GM21447 (cell line): ENCODE measurements around the gene APC2.

Experiments used
- ATAC-seq: cut with Tn5 transposase; IDR thresholded peaks from one replicate; pipeline ENCODE4 v1.9.1; 2021; ENCODE audit not compliant: unreplicated experiment

APC2 gene, protein sequence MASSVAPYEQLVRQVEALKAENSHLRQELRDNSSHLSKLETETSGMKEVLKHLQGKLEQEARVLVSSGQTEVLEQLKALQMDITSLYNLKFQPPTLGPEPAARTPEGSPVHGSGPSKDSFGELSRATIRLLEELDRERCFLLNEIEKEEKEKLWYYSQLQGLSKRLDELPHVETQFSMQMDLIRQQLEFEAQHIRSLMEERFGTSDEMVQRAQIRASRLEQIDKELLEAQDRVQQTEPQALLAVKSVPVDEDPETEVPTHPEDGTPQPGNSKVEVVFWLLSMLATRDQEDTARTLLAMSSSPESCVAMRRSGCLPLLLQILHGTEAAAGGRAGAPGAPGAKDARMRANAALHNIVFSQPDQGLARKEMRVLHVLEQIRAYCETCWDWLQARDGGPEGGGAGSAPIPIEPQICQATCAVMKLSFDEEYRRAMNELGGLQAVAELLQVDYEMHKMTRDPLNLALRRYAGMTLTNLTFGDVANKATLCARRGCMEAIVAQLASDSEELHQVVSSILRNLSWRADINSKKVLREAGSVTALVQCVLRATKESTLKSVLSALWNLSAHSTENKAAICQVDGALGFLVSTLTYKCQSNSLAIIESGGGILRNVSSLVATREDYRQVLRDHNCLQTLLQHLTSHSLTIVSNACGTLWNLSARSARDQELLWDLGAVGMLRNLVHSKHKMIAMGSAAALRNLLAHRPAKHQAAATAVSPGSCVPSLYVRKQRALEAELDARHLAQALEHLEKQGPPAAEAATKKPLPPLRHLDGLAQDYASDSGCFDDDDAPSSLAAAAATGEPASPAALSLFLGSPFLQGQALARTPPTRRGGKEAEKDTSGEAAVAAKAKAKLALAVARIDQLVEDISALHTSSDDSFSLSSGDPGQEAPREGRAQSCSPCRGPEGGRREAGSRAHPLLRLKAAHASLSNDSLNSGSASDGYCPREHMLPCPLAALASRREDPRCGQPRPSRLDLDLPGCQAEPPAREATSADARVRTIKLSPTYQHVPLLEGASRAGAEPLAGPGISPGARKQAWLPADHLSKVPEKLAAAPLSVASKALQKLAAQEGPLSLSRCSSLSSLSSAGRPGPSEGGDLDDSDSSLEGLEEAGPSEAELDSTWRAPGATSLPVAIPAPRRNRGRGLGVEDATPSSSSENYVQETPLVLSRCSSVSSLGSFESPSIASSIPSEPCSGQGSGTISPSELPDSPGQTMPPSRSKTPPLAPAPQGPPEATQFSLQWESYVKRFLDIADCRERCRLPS (N-terminal part only)

DNA sequence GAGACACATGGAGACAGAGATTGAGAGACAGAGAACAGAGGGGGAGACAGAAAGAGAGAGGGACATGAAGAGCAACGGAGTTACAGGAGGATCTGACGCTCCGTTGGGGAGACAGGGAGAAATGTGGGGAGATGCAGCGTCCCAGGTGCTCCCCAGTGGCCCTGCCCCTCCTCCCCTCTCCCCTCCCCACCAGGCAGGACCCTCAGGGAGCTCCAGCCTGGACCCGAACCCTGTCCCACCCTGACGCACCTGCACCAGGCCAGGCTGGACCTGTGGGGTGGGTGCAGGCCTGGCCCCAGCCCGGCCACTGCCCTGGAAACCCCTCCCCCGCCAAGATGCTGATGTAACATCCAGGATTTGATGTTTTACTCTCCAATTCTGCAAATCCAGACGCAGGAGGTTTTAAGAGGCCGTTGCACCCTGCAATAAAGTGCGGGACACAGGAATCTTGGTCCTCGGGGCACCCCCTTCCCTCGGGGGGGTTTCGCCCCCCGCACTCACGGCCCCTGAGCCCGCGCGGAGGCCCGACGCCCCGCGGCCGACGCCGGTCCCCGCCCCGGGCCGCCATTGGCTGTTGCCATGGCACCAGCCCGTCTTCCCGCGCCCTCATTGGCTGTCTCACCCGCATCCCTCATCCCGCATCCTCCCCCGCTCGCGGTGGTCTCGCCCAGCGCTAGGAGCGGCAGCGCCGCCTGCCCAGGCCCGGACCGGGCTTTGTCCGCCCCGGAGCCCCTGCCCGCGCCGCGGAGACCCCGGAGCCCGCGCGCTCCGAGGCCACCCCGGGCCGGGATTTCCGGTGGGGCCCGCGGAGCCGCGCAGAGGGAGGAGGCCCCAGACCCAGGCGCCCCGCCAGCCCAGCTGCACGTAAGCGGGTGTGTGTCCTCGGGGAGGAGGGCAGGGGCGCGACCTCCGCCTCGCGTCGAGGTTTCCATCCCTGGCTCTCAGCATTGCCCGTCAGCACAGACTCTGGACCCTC, at the start of gene APC2:
Gene APC2 (plus strand): TSS at position 655 of the 976 bp plus-strand sequence. CDS start 2,881 bp downstream, outside the sequence.
- no peak for ATAC-seq

DNA sequence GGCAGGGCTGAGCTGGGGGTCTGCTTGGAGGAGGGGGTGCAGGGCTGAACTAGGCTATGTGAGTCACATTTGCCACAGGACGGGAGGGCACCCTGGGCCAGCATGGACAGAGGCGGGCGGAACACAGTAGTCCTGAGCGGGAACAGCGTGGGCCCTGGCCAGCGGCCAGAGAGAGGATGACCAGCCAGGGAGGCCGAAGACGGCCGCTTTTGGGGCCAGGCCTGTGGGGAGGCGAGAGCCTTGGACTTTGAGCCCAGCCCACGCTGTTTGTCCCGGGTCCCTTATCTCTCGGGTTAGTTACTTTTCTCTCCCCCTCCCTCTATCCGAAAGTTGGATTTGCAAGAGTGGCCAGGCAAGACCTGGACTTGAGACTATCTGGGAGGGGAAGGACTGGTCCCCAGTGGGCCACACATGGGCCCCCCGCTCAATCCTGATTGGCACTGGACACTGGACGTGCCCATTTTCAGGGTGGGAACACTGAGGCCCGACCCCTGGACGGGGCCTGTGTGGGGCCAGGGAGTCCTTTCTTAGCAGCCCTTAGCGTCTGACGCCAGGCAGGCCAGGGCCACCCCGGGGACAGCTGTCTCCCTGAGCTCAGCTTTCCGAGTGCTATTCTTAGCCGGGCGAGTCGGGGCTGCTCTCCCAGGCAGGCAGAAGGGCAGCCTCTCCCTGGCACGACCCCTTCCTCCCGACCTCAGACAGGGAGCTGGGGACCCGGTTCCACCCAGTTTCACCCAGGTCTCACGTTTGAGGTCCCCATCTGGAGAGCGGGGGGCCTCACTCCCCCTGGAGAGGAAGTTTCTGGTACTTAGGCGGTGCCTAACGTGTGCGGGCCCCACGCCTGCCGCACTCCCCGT, 49.4 kb upstream of the APC2 start:
- no peak for ATAC-seq

DNA sequence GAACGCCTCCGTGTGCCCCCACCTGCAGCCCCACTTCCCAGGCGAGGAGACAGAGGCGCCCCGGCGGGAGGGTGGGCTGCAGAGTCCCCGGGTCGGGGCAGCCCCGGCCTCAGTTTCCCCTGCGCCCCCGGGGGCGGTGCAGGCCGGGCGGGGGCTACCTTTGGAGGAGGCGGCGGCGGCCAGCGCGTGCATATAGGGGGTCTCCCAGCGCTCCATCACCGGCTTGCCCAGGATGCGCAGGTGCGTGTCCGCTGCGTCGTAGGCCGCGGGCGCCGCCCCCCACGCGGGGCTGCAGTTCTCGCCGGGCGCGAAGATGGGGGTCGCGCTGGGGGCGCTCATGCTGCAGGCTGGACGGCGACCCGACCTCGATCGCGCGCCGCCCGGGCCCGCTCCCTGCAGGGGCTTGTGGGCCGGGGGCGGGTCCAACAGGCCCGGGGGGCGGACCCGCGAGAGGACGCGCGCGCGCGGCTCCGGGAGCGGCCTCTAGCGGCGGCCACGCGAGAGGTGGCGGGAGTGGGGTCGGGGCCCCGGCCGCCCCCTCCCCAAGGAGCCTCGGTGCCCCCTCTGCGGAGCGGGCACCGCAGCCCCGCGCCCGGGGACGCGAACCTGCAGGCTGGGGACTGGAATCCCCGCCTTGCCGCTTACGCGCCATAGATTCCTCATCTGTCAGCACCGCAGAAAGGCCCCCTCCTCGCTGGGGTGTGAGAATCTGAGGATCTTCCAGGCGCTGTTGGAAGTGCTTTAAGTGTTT, 48.6 kb upstream of the APC2 start, which contains the start of gene GAMT:
Gene GAMT (minus strand): TSS at position 405 of the 751 bp plus-strand sequence. CDS start 66 bp downstream, at position 339.
- ATAC-seq: no peak

DNA sequence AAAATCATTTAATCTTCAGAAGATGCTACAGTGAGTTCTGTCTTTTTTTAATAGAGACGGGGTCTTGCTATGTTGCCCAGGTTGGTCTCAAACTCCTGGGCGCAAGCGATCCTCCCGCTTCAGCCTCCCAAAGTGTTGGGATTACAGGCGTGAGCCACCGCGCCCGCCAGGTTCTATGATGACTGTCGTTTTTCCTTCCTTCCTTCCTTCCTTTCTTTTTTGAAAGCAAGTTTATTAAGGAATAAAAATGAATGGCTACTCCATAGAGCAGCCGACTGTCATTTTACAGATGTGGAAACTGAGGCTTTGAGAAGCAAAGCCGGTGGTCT, 48.1 kb upstream of the APC2 start:
- ATAC-seq: no peak

DNA sequence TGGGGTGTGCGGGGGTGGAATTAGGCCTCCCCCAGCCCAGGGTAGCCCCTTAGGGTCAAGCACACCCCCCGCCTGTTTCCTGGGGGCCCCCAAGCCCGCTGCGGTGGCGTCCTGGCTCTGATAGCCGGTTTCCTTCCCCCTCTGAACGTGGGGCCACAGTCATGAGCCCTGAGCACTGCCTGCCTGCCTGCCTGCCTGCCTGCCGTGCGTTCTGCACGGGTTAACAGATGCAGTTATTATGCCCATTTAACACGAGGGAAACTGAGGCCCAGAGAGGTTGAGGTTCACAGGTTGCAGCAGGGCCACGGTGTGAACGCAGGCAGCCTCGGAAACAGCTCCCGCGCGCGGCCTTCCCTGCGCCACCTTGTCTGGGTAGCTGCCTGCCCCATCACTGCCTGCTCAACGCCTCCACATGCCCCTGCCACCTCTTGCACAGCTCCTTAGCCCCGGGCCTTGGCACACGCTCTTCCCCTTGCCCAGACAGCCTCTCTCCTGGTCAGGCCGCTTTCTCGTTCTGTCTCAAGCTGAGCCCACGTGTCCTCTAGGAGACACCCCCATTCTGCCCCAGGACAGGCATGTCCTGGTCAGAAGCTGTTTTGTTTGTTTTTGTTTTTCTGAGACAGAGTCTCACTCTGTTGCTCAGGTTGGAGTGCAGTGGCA, 47.4 kb upstream of the APC2 start:
- no peak for ATAC-seq

DNA sequence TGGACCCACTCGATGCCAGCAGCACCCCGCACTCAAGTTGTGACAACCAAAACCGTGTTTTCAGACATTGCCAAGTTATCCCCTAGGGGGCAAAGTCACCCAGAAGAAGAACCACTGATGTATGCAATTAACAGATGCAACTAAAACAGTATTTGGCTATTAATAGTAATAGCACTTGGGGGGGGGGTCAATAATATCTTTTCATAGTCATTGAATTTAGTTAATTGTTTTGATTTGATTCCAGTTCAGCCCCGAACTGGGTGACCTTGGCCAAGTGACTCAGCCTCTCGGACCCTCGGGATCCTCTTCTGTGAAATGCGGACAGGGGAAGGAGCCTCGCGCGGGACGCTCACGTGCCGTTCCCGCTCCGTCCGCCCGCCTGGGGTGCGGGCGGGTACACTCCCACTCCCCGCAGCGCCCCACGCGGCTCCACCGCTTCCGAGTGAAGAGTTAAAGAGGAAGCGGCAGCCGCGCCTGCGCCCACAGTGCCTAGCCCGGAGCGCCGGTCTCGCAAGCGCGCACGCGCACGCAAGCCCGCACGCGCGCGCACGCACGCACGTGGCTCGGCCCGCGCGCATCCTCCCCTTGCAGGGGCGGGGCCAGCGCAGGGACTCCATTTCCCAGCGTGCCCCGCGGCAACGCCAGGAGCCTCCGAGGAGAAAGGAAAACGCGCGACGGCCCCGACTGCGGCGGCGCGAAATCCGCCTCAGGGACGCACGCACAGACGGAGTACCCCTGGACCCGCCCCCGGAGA, 43.0 kb upstream of the APC2 start:
- peak; percentile 67 for ATAC-seq

DNA sequence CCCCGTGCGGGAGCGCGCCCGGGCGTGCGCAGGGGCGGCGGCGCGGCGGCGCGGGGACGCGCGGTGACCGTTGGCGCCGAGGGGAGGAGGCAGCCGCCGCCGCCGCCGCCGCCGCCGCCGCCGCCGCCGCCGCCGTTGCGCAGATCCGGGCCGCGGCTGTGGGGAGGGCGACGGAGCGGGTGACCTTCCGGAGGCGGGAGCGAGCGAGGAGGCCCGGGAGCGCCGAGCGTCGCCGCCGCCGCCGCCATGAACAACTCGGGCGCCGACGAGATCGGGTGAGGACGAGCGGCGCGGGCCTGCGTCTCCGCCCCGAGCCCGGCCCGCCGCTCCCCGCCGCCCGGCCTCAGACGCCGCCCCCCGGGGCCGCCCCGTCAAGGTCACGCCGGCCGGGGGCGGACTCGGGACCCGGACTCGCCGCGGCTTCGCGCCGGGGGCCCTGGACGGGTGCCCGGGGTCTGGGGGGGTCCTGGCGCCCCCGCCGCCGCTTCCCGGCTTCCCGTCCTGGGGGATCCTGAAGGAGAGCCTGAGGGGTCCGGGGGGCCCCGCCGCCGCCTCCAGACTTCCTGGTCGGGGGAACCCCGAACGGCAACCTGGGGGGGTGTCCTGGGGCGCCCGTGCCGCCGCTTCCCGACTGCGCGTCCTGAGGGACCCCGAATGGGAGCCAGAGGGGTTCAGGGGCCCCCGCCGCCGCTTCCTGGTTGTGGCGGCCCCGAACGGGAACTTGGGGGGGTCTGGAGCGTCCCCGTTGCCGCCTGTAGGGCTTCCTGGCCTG, 42.2 kb upstream of the APC2 start, which contains the start of gene DAZAP1:
Gene DAZAP1 (plus strand): TSS at position 59 of the 772 bp plus-strand sequence. CDS start 188 bp downstream, at position 247.
- no peak for ATAC-seq

DNA sequence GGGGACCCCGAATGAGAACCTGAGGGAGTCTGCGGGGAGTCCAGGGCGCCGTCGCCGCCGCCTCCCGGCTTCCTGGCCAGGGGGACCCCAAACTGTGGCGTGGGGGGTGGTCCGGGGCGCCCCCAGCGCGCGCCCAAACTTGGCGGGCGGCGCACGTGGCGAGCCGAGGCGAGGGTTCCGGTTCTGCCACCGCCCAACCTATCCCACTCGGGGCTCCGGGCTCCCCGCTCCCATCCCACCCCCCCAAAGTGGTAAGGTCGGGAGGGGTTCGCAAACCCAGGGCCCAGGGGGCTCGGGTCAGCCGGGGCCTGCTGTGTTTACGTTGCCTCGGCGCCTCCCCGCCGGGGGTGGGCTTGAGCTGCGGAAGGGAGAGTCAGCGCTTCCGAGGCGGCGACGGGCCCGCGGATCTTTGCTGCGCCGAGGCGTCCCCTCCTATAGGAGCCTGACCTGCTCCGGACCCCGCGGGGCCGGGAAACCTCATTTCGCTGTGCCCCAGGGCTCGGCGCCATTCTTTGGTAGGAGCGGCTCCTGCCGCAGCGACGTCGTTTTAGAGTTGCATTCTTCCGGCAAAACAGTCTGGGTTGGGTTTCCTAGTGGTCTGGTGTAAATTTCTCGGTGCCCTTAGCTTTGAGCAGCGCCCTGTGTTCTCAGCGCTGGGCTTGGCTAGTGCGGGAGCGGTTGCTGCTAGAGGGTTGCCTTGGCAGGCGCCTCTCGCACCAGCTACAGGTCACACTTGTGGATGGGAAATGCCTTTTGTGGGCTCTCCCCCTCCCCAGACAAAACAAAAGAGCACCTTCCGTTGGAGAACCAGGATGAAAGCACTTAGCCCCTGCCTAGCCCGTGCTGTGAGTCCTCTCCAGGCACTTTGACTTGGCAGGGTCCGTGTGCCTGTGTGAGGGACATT, 41.4 kb upstream of the APC2 start:
- ATAC-seq: no peak

DNA sequence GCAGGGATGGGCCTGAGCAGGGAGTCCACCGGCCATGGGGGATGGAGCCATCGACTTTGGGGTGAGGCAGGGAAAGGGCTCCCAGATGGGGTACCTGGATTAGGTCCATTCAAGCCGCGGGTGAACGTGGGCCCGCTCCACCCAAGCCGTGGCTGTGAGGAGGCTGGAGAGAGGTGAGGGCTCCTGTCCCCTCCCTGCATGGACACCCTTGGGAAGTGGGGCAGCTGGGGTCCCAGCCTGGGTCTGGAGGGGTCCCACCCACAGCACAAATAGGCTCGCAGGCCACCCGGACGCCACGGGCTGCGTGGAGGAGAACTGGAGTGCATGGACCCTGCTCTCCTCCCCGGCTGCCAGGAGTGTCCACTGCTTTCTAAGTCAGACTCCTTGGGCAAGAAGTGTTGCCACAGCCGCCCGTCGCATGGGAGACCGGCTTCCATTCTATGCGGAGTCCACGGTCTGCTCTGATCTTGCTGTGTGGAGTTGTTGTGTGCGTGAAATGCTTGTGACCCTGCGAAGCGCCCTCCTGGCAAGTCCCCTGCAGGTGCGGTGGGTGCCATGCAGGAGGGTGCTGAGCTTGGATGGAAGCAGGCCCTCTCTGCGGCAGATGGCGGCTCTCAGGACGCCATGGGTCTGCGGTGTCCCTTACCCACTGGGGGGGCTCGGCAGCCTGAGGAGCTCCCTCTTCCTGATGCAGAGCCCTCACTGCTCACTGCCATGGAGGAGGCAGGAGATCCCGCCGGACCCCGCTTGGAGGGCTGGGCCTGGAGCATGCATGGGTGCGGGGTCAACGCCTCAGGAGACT, 40.5 kb upstream of the APC2 start:
- ATAC-seq: no peak

DNA sequence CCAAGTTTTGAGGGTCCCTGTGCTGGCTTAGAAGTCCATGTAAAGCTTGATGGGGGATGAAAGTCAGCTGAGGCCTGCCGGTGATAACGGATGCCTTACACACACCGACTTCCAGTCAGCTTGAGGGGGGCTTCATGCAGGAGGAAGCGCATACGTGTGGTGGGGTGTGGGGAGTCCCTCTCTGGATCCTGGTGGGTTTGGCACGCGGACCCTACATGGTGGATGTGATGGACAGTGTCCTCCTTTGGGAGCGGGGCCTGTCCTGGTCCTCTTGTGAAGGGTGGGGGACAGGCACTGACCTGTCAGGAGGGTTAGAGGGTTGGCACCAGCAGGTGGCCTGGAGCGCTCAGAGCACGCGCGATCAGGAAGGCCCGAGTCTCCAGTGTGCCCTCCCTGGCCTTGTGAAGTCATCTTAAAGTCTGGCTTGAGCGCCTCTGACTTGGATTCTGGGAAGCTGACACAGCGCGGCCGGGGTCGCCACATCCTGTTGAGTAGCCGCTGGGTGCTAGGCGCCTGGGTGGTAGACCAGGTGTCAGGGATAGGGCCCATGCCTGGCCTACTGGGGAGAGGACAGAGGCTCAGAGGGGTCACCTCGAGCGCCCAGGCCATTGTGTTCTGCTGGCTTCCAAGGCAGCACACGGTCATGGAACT, 39.7 kb upstream of the APC2 start:
- no peak for ATAC-seq

DNA sequence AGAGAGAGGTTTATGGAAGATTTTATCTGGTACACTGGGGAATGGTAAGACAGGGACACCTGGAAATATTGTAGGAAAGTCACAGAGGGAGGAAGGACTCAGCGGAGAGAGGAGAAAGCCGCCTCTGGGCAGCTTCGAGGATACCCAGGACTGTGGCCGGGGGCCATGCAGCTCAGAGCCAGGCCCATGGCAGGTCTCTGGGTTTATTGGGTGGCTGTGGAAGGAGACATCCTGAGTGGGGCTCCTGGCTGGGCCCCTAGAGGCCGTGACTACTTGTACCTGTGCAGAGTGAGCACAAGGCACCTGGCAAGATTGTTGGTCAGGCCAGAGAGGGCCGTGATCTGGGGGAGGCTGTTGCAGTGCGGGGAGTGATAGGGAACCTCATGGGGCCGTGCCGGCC, 39.1 kb upstream of the APC2 start:
- ATAC-seq: no peak

DNA sequence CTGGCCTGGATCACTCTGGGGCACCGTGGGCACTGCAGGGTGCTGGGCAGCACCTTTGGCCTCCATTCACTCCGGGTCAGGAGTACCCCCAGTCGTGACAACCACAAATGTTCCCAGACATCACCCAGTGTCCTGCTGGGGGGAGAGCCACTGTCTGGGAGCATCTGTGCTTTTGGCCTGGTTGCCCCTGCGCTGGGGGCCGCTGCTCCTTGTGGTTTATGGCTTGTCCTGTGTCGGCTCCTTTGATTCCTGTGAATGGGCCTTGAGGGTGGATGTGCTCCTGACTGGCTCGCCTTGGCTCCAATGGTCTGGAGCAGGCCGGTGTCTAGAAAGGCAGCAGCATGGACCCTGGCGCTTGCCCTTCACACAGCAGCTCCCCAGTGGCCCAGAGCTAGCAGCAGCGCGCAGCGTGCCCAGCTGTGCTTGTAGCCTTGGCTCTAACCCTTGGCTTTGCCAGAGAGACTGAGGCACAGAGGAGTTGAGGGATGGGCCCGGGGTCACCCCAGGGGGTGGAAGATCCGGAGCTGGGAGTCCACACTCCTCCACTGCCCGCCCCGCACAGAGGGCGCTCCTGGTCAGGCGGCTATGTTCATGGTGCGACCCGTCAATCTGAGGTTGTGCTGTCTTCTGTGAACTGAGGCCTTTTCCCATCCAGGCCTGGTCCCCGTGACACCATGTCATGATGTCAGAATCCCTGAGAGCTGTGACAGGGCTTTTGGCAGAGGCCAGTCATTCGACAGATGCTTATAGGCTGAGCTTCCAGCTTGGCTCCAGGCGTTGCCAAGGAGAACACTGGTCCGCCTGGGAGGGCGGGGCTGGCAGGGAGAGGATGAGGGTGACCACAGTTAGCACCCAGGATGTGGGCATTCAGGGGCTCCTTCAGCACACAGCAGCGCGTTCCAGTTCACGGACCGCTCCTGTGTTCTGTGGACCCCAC, 38.4 kb upstream of the APC2 start:
- no peak for ATAC-seq
